Esophagus muscularis mucosa (tissue), 4 donors: ENCODE measurements around the gene AUTS2. TPM values are rescaled to one million over a fixed set of nuclear protein-coding genes. Genes with fewer than 3 reads are reported as not detected.
"Not testable (repeated sequence)": the region's sequence is repeated elsewhere in the genome, so short reads cannot be mapped to it uniquely, and the experiment has no call there.

ENCODE experiments used
- DNase-seq: peaks from one replicate; pipeline ENCODE4 v3.0.0-alpha.2; 2017; ENCODE audit errors: extremely low spot score
- H3K27ac ChIP-seq, 4 donors: fragments of 200-600 bp; sonication (generic); replicated peaks in 1 of 4; 1 replicate in 3 of 4; 2 replicates in 1 of 4; pipeline ENCODE4 v1.5.1; 2016 to 2019; ENCODE audit warnings: mild to moderate bottlenecking in 1 of 4
- H3K27me3 ChIP-seq, 4 donors: fragments of 200-600 bp; sonication (generic); one replicate each; pipeline versions ENCODE4 v1.5.1 to v1.6.0; 2016 to 2019
- H3K36me3 ChIP-seq, 4 donors: fragments of 200-600 bp; sonication (generic); one replicate each; pipeline ENCODE4 v1.5.1; 2016 to 2019
- H3K4me1 ChIP-seq, 4 donors: fragments of 200-600 bp; sonication (generic); one replicate each; pipeline ENCODE4 v1.5.1; 2016 to 2019
- H3K4me3 ChIP-seq, 4 donors: fragments of 200-600 bp; sonication (generic); 1 replicate in 2 of 4; 2 replicates in 2 of 4; pipeline ENCODE4 v1.5.1; 2016 to 2019; ENCODE audit warnings: mild to moderate bottlenecking in 4 of 4, moderate library complexity in 1 of 4
- H3K9me3 ChIP-seq, 4 donors: fragments of 200-600 bp; sonication (generic); 1 replicate in 3 of 4; 2 replicates in 1 of 4; pipeline ENCODE4 v1.5.1; 2016 to 2019
- CTCF ChIP-seq, 3 experiments: fragments of 200-600 bp in 2 of 3; fragments of 450-650 bp in 1 of 3; sonication (generic) in 2 of 3; IDR thresholded peaks; one replicate each; pipeline ENCODE4 v1.5.1; 2017 to 2019; ENCODE audit warnings: antibody characterized with exemption in 3 of 3, mild to moderate bottlenecking in 2 of 3, moderate library complexity in 1 of 3
- EP300 ChIP-seq: sonication (generic); formaldehyde crosslinking; IDR thresholded peaks from one replicate; pipeline ENCODE4 v1.6.1; 2017; ENCODE audit warnings: antibody characterized with exemption
- POLR2A ChIP-seq: fragments of 450-650 bp; IDR thresholded peaks from one replicate; pipeline ENCODE4 v1.6.1; 2017; ENCODE audit warnings: antibody characterized with exemption, moderate library complexity, mild to moderate bottlenecking, low read depth
- POLR2AphosphoS5 ChIP-seq, 2 donors: sonication (generic); formaldehyde crosslinking; IDR thresholded peaks; one replicate each; pipeline ENCODE4 v1.6.1; 2017; ENCODE audit warnings: antibody characterized with exemption in 2 of 2
- WGBS: methylation state at CpG from one replicate; pipeline ENCODE4 v1.1.5; 2018; 5-methylcytosine and 5-hydroxymethylcytosine counted together
- intact Hi-C: fragments of 100-400 bp; cut with DNase I; formaldehyde crosslinking; loops from one replicate; pipeline ENCODE4 v1.15.1; 2023
- total RNA-seq, 4 donors: library from RNA; depleted of rRNA; stranded (reverse); fragments of >200 nt; gene quantifications; one replicate each; pipeline versions ENCODE4 v1.1.0 to v1.2.1, GENCODE V29; 2016

Gene AUTS2
- total RNA-seq, 4 donors from 2014 or later = 18.5 to 44.9 (median 34.2) TPM

DNA sequence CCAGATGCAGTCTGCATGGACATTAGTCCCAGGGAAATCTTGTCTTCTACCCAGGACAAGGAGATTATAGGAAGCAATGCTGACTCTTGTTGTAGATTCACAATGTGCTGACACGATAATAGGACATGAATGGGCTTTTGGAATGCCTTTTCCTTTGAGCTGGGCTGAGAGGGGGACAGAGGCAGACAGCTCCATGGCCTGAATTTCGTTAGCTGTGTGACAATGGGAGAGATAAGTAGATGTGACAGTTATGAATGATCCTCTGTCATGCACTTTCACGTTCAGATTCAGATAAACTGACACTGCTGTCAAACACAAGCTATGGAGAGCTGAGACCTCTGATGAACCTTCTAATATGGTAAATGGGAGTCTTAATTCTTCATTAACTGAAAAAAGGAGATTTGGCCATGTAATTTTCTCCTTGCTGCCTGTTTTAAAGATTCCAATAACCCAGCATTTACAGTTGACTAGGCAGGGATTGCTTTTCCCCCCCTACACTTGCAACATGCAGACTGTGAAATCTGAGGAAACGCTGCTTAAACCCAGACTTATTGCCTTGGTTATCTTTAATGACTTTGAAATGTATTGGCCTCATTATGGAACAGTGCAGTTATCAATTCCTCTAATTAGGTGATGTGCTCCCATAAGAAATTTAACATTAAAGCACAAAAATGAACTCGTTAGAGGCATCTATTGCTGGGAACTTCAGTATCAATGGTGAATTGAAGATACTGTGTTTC lies 669.3 kb downstream of the AUTS2 start:
- H3K4me3 ChIP-seq = no peak overlapping the region
- no peaks in the 10 kb centered on the region for H3K4me1 ChIP-seq
- H3K36me3 ChIP-seq = no peaks in the 10 kb centered on the region
- WGBS = 89% methylated on average over 5 of the region's 5 CpGs
- no peaks in the 10 kb centered on the region for H3K9me3 ChIP-seq
- no peak overlapping the region for H3K27ac ChIP-seq
- no peaks in the 10 kb centered on the region for H3K27me3 ChIP-seq
- intact Hi-C loops = no loop called here
- no peak for DNase-seq
- TF ChIP-seq POLR2A (no peak), CTCF (IDR thresholded peaks at IDR 0.05) (no peak), EP300 (no peak), POLR2AphosphoS5 (IDR thresholded peaks at IDR 0.05) (no peak)

- intact Hi-C loops = no loop called here
- Histone ChIP-seq H3K27me3 (no peaks in the 10 kb centered on the region), H3K36me3 (no peaks in the 10 kb centered on the region), H3K27ac (no peak overlapping the region), H3K4me3 (no peak overlapping the region), H3K9me3 (no peaks in the 10 kb centered on the region), H3K4me1 (no peaks in the 10 kb centered on the region)
- 83% methylated on average over 2 of the region's 2 CpGs for WGBS
- TF ChIP-seq EP300 = no peak
- no peak for TF ChIP-seq POLR2A
- TF ChIP-seq POLR2AphosphoS5 (IDR thresholded peaks at IDR 0.05) = no peak
- no peak for TF ChIP-seq CTCF (IDR thresholded peaks at IDR 0.05)
- DNase-seq = no peak
Observed at GRCh38 chr7:70268179-70268578, 669.9 kb downstream of the AUTS2 start.

GRCh38 chr7:70270149-70270548 lies 671.9 kb downstream of the AUTS2 start:
- 96% methylated on average over 1 of the region's 1 CpG for WGBS
- no peak for DNase-seq
- TF ChIP-seq POLR2AphosphoS5 (IDR thresholded peaks at IDR 0.05) (no peak), CTCF (IDR thresholded peaks at IDR 0.05) (no peak), EP300 (no peak), POLR2A (no peak)
- Histone ChIP-seq H3K27me3 (no peaks in the 10 kb centered on the region), H3K27ac (no peak overlapping the region), H3K9me3 (no peaks in the 10 kb centered on the region), H3K36me3 (no peaks in the 10 kb centered on the region), H3K4me1 (no peaks in the 10 kb centered on the region), H3K4me3 (no peak overlapping the region)
- intact Hi-C loops = no loop called here

- H3K27ac ChIP-seq = no peak overlapping the region
- H3K9me3 ChIP-seq = no peaks in the 10 kb centered on the region
- no peak for DNase-seq
- no peak overlapping the region for H3K4me3 ChIP-seq
- no peak for TF ChIP-seq CTCF (IDR thresholded peaks at IDR 0.05)
- no peak for TF ChIP-seq POLR2AphosphoS5 (IDR thresholded peaks at IDR 0.05)
- TF ChIP-seq EP300 = no peak
- no peak for TF ChIP-seq POLR2A
- H3K4me1 ChIP-seq = no peaks in the 10 kb centered on the region
- intact Hi-C loops = no loop called here
- no peaks in the 10 kb centered on the region for H3K36me3 ChIP-seq
- H3K27me3 ChIP-seq = no peaks in the 10 kb centered on the region
- 81% methylated on average over 8 of the region's 8 CpGs for WGBS
Observed at GRCh38 chr7:70271617-70272081, 673.4 kb downstream of the AUTS2 start.

GRCh38 chr7:70275570-70275969 lies 677.3 kb downstream of the AUTS2 start:
- intact Hi-C loops, DNase-seq, H3K9me3 ChIP-seq, H3K27ac ChIP-seq, H3K4me1 ChIP-seq, H3K4me3 ChIP-seq, H3K27me3 ChIP-seq, H3K36me3 ChIP-seq: not testable (repeated sequence)
- WGBS = 92% methylated on average over 3 of the region's 3 CpGs
